ENCODE measurements around the gene ITFG2.

Gene ITFG2

GRCh38 chr12:2829275-2829674, 16.8 kb downstream of the ITFG2 start:
- no peak for DNase-seq

GRCh38 chr12:2832550-2833127, 20.2 kb downstream of the ITFG2 start:
- no peak for DNase-seq

- DNase-seq, result peak in 1 of 56 donors; percentile 5
Observed at GRCh38 chr12:2833327-2833726, 20.9 kb downstream of the ITFG2 start.

- no peak for DNase-seq
Observed at GRCh38 chr12:2833810-2834209, 21.3 kb downstream of the ITFG2 start.

GRCh38 chr12:2834581-2835491, 22.4 kb downstream of the ITFG2 start, which contains the start of gene NRIP2:
TSS of gene NRIP2 (minus strand) at chr12:2835035. CDS start at chr12:2834983, 52 bp downstream.
- DNase-seq, result peak in 51 of 56 donors; percentile 14 to 79 (median 53)

GRCh38 chr12:2835691-2836403, 23.4 kb downstream of the ITFG2 start:
- no peak for DNase-seq

- no peak for DNase-seq
Observed at GRCh38 chr12:2836574-2836973, 24.1 kb downstream of the ITFG2 start.

- peak in 1 of 56 donors; percentile 42 for DNase-seq
Observed at GRCh38 chr12:2841056-2841650, 28.7 kb downstream of the ITFG2 start.

GRCh38 chr12:2842948-2843347, 30.5 kb downstream of the ITFG2 start:
- DNase-seq, result no peak

- DNase-seq, result no peak
Observed at GRCh38 chr12:2844786-2845185, 32.3 kb downstream of the ITFG2 start.

GRCh38 chr12:2845280-2845679, 32.8 kb downstream of the ITFG2 start:
- no peak for DNase-seq

- no peak for DNase-seq
Observed at GRCh38 chr12:2851931-2852330, 39.5 kb downstream of the ITFG2 start.

GRCh38 chr12:2853626-2854025, 41.2 kb downstream of the ITFG2 start:
- DNase-seq, result peak in 50 of 56 donors; percentile 10 to 89 (median 56)

- DNase-seq, result no peak
Observed at GRCh38 chr12:2854669-2855453, 42.4 kb downstream of the ITFG2 start.

- no peak for DNase-seq
Observed at GRCh38 chr12:2855546-2855945, 43.1 kb downstream of the ITFG2 start.

GRCh38 chr12:2856051-2856450, 43.6 kb downstream of the ITFG2 start:
- no peak for DNase-seq

GRCh38 chr12:2857021-2857431, 44.6 kb downstream of the ITFG2 start, which contains the start of gene TEX52:
TSS of gene TEX52 (minus strand) at chr12:2857039. CDS start at chr12:2857026, 13 bp downstream.
- no peak for DNase-seq

- DNase-seq, result no peak
Observed at GRCh38 chr12:2857576-2857975, 45.1 kb downstream of the ITFG2 start.

GRCh38 chr12:2858334-2858733, 45.9 kb downstream of the ITFG2 start:
- DNase-seq, result no peak

GRCh38 chr12:2858944-2859421, 46.5 kb downstream of the ITFG2 start:
- no peak for DNase-seq
